ENCODE measurements around the gene SNCB. TPM values are rescaled to one million over a fixed set of nuclear protein-coding genes. Genes with fewer than 3 reads are reported as not detected.

The SNCB gene
- total RNA-seq, 1 donor from 2014 or later = 0.07 TPM

DNA sequence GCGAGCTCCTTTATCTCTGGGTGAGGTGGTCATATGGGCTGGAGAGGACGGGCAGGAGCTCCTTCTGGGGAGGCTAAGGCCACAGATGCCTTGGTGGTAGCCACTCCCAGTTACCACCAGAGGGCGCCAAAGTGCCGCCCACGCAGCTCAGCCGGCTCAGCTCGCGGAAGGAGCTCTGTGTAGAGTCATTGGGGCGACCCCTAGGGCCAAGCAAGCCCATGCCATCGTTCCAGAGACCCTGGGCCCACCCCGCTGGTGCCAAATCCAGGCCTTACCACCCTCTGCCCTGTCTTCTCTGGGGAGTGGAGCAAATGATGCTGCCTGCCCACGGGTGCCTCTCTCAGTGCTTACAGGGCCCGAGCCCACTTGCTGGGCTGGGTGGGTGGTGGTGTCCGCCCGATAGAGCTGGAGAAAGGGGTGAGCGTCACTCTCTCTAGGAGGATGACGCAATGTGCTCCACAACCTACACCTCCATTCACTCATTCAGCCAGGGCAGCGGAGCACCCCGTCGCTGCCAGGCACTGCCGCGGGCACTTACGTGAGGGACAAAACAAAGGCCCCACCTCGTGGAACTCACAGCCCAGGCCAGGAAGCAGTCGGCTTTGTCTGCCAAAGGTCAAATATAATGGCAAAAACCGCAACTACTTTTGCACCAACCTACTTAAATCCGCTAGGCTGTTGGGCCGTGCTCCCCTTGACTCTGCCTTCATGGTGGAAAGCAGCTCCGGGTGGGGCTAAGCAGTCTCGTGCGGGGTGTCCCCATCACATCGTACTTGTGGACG is 30.7 kb upstream of the SNCB start:
- DNase-seq (ENCODE audit: low read depth, low spot score) = peak; percentile 37

DNA sequence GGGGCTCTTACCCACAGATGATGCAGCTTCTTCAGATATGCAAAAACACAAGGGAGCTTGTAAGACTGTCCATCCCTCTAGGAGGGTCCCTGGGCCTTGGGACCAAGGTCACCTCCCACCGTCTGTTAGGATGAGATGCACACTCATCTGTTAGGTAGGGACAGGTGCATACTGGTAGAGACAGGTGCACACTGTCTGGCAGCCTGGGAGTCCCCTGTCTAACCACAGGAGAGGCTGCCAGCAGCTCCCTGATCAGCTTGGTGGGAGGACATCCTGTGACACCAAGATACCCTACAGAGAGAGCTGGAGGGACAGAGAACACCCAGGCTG is 30.2 kb upstream of the SNCB start:
- DNase-seq (ENCODE audit: low read depth, low spot score) = no peak

DNA sequence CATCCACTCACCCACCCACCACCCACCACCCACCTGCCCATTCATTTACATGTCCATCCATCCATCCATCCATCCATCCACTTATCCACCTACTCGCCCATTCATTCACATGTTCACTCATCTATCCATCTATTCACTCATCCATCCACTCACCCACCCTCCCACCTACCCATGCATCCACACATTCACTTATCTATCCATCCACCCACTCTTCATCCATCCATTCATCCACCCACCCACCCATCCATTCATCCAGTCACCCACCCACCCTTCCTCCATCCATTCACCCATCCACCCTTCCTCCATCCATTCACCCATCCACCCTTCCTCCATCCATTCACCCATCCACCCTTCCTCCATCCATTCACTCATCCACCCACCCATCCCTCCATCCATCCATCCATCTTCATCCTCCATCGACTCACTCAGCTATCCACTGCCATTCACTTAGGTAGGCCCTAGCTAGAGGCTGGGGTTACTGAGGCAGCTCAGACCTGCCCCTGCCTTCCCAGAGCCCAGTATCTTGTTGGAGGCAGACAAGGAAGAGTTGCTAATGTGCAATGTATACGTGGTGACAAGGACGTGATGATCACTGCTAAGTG is 29.6 kb upstream of the SNCB start:
- DNase-seq (ENCODE audit: low read depth, low spot score) = no peak

DNA sequence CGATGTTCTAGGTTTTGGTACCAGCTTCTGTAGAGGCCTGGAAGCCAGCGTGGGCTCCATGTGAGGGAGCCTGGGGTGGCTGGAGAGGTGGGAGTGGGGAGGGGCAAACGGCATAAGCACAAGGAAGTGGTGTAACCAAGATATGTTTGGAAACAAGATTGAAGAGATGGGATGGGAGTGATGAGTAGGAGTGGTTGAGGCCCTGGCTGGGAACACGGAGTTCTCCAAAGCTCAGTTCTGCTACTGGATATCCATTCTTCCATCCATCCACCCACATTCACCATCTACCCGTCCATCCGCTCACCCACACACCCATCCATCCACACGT is 29.1 kb upstream of the SNCB start:
- DNase-seq (ENCODE audit: low read depth, low spot score) = no peak

DNA sequence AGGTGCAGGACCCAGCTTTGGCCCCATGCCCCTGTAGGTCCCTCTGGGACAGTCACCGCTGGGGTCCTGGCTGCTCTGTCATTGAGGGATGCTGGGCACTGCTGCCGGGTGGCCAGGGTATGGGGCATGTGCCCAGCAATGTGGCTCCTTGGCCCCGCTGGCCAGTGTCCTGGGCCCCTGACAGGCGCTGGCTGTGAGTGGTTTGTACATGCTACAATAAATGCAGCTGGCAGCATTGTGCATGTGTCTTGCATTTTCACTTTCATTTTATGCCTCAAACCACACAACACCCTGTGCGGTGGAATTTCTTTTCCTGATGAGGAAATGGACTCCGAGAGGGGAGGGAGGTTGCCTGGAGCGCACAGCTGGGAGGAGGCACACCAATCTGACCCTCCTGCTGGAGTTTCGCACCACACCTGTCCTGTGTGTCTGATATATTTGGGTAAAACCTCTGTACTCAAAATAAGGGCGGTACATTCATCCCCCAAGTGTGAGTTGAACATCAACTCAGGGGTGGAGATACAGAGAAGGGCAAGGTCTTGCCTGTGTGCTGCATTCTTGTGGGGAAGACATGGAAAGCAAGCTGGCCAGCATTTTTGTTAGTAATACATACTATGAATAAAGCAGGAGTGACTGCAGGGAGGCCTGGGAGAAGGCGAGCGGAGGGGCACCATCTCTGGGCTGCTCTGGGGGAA is 28.6 kb upstream of the SNCB start:
- no peak for DNase-seq (ENCODE audit: low read depth, low spot score)

DNA sequence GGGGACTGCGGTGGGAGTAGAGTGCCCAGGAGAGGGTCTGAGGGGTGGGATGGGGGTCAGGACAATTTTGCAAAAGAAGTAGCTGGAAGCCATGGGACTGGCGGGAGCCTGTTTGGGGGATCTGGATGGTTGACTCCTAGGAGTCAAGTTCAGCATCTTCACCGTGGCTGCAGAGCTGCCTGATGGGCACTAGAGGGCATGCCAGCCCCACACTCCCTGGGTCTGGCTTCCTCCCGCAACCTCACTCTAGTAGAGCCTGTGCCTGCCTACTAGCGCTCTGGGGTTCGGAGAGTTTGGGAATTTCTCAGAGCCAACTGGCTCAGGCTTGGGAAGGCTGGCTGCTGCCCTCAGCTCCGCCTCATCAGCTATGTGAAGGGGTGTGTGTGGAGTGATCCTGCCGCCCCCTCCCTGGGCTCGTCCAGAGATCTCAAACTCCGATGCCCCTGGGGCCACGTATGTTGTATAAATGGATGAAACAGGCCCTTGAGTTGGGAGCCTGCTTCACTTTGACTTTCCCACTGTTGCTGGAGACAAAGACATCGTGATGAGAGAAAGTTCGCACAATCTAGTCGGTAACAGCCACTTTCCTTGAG is 27.8 kb upstream of the SNCB start:
- DNase-seq (ENCODE audit: low read depth, low spot score) = peak; percentile 27

DNA sequence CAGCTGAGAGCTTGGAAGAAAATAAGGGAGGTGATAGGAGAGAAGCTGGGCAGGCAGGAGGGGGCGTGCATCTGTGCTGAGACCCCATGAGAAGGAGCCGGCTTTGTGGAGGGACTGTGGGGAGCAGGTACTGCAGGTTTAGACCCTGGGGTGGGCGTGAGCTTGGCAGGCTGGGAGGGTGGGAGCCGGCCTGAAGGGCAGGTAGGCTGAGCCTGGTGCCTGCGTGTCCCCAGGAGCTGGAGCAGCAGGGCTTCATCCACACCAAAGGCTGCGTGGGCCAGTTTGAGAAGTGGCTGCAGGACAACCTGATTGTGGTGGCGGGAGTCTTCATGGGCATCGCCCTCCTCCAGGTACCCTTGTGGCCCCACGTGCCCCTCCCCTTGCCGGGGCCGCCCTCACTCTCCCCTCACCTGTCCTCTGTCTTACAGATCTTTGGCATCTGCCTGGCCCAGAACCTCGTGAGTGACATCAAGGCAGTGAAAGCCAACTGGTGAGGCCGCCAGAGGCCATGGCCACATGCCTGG is 26.2 kb upstream of the SNCB start:
- no peak for DNase-seq (ENCODE audit: low read depth, low spot score)

DNA sequence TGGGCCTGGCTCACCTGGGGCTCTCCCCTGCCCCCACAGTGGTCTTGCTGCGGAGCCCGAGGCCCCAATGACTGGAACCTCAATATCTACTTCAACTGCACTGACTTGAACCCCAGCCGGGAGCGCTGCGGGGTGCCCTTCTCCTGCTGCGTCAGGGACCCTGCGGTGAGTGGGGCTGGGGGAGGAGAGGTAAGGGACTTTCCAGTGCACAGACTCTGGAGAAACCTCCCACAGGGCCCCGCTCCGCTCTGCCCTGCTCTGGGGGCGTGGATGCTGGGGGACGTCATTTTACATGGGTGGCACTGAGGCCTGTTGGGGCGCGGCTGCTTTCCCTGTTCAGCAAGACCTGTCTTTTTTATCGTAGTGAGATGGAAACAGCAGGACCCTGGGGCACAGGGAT is 24.5 kb upstream of the SNCB start:
- no peak for DNase-seq (ENCODE audit: low read depth, low spot score)

DNA sequence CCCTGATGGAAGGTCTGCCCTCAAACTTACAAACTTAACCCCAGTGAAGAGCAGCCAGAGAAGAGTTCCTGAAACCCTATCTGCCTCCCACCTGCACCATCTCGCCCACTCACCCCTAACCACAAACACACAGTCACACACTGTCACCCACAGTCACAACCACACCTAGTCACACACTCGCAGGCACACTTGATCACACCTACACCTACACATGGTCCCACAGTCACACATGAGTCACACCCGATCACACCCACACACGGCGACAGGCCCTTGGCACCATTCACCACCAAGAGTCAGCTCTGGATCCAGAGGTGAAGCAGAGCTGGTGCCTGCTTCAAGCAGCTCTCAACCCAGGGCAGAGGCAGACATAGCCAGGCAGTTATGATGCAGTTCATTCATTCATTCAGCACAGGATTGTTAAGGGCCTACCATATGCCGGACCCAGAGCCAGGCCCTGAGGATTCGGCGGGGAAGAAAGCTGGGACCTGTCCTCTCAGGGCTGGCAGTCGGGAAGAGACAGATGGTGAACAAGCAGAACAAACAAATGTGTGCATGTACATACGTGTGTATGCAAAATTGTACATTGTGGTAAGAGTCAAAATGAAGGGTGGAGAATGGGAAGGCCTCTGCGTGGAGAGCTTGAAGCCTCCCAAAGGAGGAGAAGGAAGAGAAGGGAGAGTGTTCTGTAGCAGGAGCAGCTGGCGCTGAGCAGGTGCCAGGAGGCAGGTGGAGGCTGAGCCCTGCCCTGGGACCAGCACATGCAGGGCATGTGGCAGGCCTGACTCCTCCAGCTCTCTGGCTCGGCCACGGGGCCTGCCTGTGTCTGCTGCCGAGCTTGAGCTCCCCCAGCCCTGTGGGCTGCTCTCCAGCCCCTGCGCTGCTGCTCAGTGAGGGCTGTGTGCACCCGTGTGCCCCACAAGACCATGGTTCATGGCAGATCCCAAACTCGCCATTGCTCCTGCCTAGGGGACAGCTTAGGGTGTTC is 23.4 kb upstream of the SNCB start:
- DNase-seq (ENCODE audit: low read depth, low spot score) = no peak

DNA sequence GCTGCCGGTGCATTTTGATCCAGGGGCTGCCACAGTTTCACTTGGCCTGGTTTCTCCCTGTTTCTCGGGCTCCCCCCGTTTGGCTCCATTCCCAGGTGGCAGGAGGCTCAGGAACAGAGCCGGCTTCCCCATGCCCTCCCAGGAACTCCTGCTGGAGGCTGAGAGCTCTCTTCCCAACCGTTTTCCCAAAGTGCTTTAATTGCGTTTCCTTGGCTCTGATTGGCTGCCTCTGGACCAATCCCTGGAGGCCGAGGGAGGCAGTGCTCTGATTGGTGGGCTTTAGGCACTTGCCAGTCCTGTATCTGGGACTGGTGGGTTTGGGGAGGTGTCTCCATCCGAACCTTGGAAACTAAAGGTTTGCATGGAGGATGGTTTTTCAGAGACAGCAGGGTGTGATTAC is 21.8 kb upstream of the SNCB start:
- DNase-seq (ENCODE audit: low read depth, low spot score) = no peak

DNA sequence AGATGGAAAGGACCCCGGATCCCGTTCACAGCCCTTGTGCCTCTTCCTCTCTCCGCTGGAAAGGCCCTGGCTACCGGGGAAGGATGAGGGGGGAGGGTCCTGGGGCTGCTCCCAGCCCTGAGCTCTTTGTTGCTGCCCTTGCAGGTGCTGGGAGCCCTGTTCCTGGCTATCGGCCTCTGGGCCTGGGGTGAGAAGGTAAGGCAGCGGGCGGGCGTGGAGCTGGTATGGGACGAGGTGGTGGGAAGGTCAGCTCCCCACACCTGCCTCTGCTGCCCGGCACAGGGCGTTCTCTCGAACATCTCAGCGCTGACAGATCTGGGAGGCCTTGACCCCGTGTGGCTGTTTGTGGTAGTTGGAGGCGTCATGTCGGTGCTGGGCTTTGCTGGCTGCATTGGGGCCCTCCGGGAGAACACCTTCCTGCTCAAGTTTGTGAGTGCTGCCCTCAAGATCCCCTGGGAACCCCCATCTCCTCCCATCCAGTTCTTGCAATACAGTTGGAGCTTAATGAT is 21.2 kb upstream of the SNCB start:
- DNase-seq (ENCODE audit: low read depth, low spot score) = no peak

DNA sequence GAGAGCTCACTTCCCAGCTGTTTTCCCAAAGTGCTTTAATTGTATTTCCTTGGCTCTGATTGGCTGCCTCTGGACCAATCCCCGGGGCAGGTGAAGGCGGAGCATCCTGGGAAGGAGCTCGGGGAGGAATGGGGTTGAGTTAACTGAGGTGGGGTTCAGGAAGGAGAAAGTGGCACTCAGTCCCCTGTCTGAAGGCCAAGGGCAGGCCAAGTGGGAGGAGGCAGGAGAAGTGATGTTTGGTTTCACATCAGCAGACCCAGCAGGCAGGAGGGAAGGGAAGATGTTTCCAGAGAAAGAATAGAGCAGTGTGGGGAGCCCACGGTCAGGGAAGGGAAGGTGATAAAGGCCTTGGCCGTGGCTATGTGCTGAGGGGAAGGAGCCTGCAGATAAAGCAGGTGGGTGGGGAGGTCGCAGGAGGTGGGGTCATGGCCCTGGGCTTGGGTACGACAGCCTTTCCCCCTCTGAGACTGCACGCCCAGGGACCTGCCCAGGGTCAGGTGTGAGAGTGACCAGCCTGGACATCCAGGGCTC is 20.1 kb upstream of the SNCB start:
- no peak for DNase-seq (ENCODE audit: low read depth, low spot score)

DNA sequence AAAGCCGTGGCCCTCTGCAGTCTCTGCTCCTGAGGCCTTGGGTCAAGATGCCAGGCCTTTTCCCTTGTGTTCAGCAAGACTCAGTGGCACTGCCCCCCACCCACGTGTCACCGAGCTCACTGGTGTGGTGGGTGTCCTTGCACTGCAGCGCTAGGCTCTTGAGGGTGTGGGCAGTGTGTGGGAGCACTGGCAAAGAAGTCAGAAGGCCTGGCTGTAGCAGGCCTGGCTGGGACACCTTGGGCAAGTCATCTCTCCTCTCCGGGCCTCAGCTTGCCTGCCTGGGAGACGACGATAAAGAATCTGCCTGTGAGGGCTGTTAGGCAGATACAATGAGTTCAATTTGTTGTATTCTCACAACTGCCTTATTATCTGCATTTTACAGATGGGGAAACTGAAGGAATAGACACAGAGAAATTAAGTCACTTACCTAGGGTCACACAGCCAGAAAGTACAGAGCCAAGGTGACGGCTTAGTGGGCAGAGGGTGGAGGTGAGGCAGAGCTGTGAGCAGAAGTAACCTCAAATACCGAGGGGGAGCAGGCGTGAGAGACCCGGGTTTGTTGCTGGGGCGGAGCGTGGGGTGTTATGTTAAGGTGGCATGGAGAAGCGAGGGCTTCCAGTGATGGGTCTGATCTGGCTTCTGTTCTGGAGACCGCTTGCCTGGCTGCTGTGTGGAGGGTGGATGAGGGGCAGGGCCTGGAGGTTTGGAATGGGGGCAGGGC is 18.3 kb upstream of the SNCB start:
- DNase-seq (ENCODE audit: low read depth, low spot score) = no peak

DNA sequence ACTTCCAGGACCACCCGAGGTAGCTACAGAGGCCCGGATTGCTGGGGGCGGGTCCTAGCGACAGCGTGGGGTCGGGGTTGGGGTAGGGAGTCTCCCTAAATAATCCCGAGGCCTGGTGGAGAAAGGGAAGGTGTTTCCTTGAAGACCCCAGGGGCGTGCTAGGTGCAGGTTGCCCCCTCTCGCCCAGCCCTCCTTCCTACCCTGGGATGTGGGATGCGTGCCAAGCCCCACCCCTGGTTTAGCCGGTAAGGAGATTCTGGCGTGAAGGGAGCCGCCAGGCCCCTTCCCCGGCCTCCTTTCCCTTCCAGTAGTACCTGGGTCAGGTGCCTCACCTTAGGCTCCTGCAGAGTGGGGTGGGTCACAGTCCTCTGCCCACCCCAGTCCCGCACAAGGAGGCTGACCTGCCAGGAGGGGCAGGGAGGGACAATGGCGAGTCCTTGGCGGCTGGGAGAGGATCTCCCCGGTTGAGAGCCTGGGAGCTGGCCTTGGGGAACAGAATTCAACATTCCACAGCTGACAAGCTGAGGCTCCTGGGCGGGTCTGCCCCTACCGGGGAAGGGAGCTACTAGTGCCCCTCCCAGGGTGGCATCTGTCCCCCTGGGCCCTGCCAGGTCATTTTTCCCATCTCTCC is 17.6 kb upstream of the SNCB start:
- DNase-seq (ENCODE audit: low read depth, low spot score) = no peak

DNA sequence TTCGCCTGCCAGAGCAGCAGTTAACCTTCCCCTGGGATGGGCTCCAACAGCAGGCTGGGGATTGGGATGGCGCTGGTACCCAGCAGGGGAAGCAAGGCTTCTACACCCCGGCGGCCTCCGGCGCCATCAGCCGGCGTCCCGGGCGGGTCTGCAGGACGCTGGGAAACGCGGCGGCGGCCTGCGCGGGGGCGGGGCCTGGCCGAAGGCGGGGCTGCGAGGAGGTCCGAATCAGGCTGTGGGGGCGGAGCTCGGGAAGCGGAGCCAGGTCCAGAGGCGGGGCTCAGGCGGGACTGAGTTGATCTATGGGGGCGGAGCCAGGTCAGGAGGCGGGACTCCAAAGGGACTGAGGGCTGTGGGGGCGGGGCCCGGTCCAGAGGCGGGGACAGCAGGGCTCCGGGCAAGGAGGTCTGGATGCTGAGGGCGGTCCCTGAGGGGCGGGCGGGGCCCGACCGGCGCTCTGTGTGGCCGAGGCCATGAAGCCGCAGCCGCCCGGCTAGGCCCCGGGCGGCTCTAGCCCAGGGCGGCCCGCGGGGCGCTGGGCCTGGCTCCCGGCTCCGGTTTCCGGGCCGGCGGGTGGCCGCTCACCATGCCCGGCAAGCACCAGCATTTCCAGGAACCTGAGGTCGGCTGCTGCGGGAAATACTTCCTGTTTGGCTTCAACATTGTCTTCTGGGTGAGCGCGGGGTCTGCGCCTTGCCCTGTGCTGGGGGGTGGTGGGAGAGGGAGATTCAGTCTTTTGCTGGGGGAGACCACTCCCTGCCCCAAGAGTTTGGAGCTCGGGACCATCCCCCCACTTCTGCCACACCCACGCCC is 16.9 kb upstream of the SNCB start, which contains the start of gene TSPAN17:
Gene TSPAN17 (plus strand): TSS at position 455 of the 813 bp plus-strand sequence. CDS start 132 bp downstream, at position 587.
- DNase-seq (ENCODE audit: low read depth, low spot score) = peak; percentile 93

DNA sequence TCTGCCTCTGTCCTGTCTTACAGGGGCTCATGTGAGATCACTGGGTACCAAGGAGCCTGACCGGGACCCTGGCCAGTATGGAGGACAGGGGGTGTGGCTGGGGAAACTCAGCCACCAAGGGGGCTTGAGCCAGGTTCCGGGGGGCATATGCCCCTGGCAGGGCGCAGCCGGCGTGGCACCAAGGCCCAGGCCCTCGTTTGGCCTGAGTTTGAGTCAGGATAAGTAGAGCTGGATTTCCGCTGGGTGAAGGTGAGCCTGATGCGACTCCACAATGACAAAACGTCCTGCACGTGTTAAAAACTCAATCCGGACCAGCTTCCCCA is 16.3 kb upstream of the SNCB start:
- DNase-seq (ENCODE audit: low read depth, low spot score) = no peak

DNA sequence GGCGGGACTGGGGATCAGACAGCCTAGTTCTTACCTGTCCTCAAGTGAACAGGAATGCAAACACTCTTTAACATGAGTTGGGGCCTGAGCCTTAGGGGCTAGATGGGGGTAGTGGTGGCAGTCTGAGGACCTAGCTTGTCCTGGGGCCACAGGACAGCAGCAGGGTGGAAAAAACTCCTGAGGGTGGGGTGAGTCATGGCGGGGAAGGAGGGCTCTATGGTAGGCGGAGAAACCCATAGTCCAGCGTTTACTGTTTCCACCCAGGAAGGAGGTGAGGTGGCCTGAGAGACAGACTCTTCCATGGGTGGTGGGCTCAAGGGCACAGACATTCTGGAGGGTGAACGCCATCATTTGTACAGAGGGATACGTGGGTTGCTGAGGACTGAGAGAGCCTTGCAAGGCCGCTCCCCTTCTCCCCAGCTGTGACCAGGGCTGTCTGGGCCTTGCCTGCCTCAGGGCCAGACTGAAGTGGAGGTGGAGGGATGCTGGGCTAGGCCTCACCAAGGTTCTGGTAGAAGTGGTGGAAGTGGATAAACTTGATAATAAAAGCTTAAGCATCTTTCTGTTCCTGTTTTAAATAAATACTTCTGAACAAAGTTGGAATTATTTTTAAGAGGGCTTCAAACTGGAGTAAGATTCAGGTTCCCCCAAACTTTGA is 15.8 kb upstream of the SNCB start:
- no peak for DNase-seq (ENCODE audit: low read depth, low spot score)
